Heart left ventricle (tissue), 16 donors: ENCODE data around the gene CHD1L. TPM values are rescaled to one million over a fixed set of nuclear protein-coding genes. Genes with fewer than 3 reads are reported as not detected.

Experiments
- ATAC-seq, 4 donors: fragments of 200-7000 bp; cut with Tn5 transposase; one replicate each; pipeline ENCODE4 v1.9.1; 2020 to 2022; ENCODE audit warnings: moderate library complexity in 4 of 4, mild to moderate bottlenecking in 3 of 4, moderate number of reproducible peaks in 1 of 4
- DNase-seq, 5 donors: peaks; one replicate each; pipeline ENCODE4 v3.0.0-alpha.2; 2020
- H3K27ac ChIP-seq, 12 donors: fragments of 200-600 bp; sonication (generic) in 4 of 12; one replicate each; pipeline versions ENCODE4 v1.5.0 to v1.8.0; 2016 to 2022; ENCODE audit warnings: mild to moderate bottlenecking in 2 of 12
- H3K27me3 ChIP-seq, 9 donors: fragments of 200-600 bp; sonication (generic) in 2 of 9; one replicate each; pipeline versions ENCODE4 v1.5.1 to v1.8.0; 2016 to 2022; ENCODE audit warnings: mild to moderate bottlenecking in 3 of 9
- H3K36me3 ChIP-seq, 9 donors: fragments of 200-600 bp; sonication (generic) in 2 of 9; one replicate each; pipeline versions ENCODE4 v1.5.0 to v1.8.0; 2018 to 2022; ENCODE audit warnings: mild to moderate bottlenecking in 2 of 9
- H3K4me1 ChIP-seq, 12 donors: fragments of 200-600 bp; sonication (generic) in 4 of 12; one replicate each; pipeline versions ENCODE4 v1.5.0 to v1.8.0; 2016 to 2022; ENCODE audit warnings: mild to moderate bottlenecking in 3 of 12
- H3K4me3 ChIP-seq, 12 donors: fragments of 200-600 bp; sonication (generic) in 4 of 12; one replicate each; pipeline versions ENCODE4 v1.5.0 to v1.8.0; 2017 to 2022; ENCODE audit warnings: mild to moderate bottlenecking in 9 of 12, moderate library complexity in 4 of 12
- H3K9me3 ChIP-seq, 12 donors: fragments of 200-600 bp; sonication (generic) in 4 of 12; one replicate each; pipeline versions ENCODE4 v1.5.0 to v1.8.0; 2016 to 2022; ENCODE audit warnings: mild to moderate bottlenecking in 1 of 12
- POLR2A ChIP-seq, 2 donors: fragments of 450-650 bp; IDR thresholded peaks; one replicate each; pipeline ENCODE4 v1.6.1; 2017; ENCODE audit warnings: antibody characterized with exemption in 2 of 2, mild to moderate bottlenecking in 2 of 2, moderate library complexity in 2 of 2
- WGBS, 4 donors: extraction: QIAGEN DNeasy Blood & Tissue Kit in 2 of 4; methylation state at CpG; one replicate each; pipeline versions ENCODE4 v1.1.5 to v1.1.7; 2013 to 2018; 5-methylcytosine and 5-hydroxymethylcytosine counted together
- intact Hi-C, 10 donors: fragments of 100-400 bp; cut with DNase I; formaldehyde crosslinking; loops; one replicate each; pipeline versions ENCODE4 v1.11.1 to v1.14.2; 2022
- polyA plus RNA-seq, 2 donors: library from polyadenylated mRNA; stranded (reverse); fragments of 200-250 nt; gene quantifications; one replicate each; pipeline ENCODE4 v1.2.3, GENCODE V29; 2013
- total RNA-seq, 9 donors: library from RNA; depleted of rRNA in 2 of 9; stranded (reverse); fragments of >200 nt in 2 of 9; fragmentation: NEBNext Ultra II Directional in 3 of 9; extraction: Animal tissue kit (Norgen Biotek cat#: 25700) in 3 of 9; gene quantifications; one replicate each; pipeline versions ENCODE4 v1.1.0 to v1.2.4, GENCODE V29; 2016 to 2023
- TF ChIP-seq, protein P1 (sequence below), 12 donors: fragments of 200-600 bp; sonication (generic) in 4 of 12; IDR thresholded peaks; one replicate each; pipeline versions ENCODE4 v1.5.0 to v1.8.0; 2018 to 2022; ENCODE audit warnings: antibody characterized with exemption in 12 of 12, mild to moderate bottlenecking in 5 of 12
- donor health status: ischemic (EF 13 %, LVEDD 7.1; RV severe dilation, severe dysfunction).
- donor health status: healthy with polysubstance abuse.
- donor health status: DM: no; HTN: yes; CAD: no.
- donor health status: DM: no; HTN: no; CAD: no.
- donor health status: ischemic (EF 25% LVEDD 6.9; RV normal size, moderate dysfunction).
- donor health status: ischemic (EF 25% LVEDD 5.7; RV mildly dilated, moderate dysfunction).
- donor health status: healthy.
- donor health status: DM: yes; HTN: yes; CAD: no.
- donor health status: ischemic (EF 35%, LVEDD 5.7; RV mildly dilated, moderate dysfunction).
- donor health status: nonischemic (EF 11% LVEDD 7.7; RV severe dilation, severe dysfunction).
- donor health status: DM: yes; HTN: yes; CAD: no.
- donor health status: PGD.
- donor health status: ischemic (EF 29% LVEDD 5.4; RV normal size, mild dysfunction).
- donor health status: nonischemic (EF 23%, LVEDD 6.1; RV moderate dilation, normal function).

The CHD1L gene
- total and polyA plus RNA-seq, 11 donors = 5.8 to 17.7 (median 8.1) TPM

DNA sequence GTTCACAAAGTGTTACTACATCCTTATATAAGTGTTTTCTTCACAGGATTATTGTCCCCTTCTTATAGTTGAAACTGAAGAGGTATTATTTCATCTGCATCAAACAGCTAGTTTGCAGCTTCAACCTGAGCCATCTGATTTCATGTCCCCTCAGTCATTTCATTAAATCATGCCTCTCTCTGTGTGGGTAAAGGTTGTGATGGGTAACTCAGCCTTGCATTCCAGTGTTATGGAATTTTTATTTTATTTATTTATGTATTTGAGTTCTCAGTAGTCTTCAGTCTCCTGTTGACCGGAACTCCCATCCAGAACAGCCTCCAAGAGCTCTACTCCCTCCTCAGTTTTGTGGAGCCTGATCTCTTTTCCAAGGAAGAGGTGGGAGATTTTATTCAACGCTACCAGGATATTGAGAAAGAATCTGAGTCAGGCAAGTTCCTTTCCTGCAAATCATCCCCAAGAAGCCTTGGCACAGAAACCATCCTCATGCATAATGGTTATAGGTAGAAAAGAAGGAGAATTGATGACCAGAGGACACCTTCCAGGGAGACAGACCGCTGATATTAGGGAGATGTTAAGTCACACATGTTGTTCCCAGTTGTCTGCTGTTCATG is 21.8 kb downstream of the CHD1L start:
- Histone ChIP-seq H3K4me3 (no peak overlapping the region), H3K4me1 (no peaks in the 10 kb centered on the region), H3K27ac (no peak overlapping the region), H3K9me3 (no peaks in the 10 kb centered on the region), H3K27me3 (no peaks in the 10 kb centered on the region), H3K36me3 (peaks cover 0 to 100% (median 90%) of the 10 kb centered on the region in 9 donors)
- no peak for TF ChIP-seq POLR2A (IDR thresholded peaks at IDR 0.05)
- TF ChIP-seq, protein P1, sequence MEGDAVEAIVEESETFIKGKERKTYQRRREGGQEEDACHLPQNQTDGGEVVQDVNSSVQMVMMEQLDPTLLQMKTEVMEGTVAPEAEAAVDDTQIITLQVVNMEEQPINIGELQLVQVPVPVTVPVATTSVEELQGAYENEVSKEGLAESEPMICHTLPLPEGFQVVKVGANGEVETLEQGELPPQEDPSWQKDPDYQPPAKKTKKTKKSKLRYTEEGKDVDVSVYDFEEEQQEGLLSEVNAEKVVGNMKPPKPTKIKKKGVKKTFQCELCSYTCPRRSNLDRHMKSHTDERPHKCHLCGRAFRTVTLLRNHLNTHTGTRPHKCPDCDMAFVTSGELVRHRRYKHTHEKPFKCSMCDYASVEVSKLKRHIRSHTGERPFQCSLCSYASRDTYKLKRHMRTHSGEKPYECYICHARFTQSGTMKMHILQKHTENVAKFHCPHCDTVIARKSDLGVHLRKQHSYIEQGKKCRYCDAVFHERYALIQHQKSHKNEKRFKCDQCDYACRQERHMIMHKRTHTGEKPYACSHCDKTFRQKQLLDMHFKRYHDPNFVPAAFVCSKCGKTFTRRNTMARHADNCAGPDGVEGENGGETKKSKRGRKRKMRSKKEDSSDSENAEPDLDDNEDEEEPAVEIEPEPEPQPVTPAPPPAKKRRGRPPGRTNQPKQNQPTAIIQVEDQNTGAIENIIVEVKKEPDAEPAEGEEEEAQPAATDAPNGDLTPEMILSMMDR (IDR thresholded peaks at IDR 0.05) = no peak
- DNase-seq = no peak
- 78 to 86% (median 84%) methylated on average over 3 of the region's 3 CpGs for WGBS, 4 donors
- intact Hi-C loops = no loop called here
- ATAC-seq = no peak

- H3K36me3 ChIP-seq = peaks cover 0 to 96% (median 81%) of the 10 kb centered on the region in 9 donors
- ATAC-seq (no peak), DNase-seq (no peak)
- TF ChIP-seq, protein P1 (IDR thresholded peaks at IDR 0.05) = no peak
- TF ChIP-seq POLR2A (IDR thresholded peaks at IDR 0.05) = no peak
- intact Hi-C loops = no loop called here
- 92 to 95% (median 95%) methylated on average over 5 of the region's 5 CpGs for whole genome bisulfite sequencing, 4 donors
- no peaks in the 10 kb centered on the region for H3K27me3 ChIP-seq
- H3K4me3 ChIP-seq = no peak overlapping the region
- H3K4me1 ChIP-seq = no peaks in the 10 kb centered on the region
- H3K27ac ChIP-seq = no peak overlapping the region
- no peaks in the 10 kb centered on the region for H3K9me3 ChIP-seq
Measured at GRCh38 chr1:147266381-147266780, 23.9 kb downstream of the CHD1L start.

DNA sequence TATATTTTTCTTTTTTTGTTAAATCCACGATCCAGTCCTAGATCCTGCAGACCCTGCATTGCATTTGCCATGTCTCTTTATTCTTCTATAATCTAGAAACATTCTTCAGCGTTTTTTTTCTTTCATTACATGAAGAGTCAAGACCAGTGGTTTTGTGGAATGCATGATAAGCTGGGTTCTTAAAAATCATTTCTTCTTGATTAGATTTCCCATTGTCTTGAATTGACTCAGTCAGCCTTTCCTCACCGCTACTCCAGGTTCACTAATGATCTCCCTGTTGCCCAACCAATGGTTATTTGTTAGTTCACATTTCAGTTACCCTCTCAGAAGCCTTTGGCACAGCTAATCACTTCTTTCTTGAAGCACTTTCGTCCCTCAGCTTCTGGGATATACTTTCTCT is 25.2 kb downstream of the CHD1L start:
- Histone ChIP-seq H3K27me3 (no peaks in the 10 kb centered on the region), H3K36me3 (peaks cover 0 to 97% (median 85%) of the 10 kb centered on the region in 9 donors), H3K9me3 (no peaks in the 10 kb centered on the region), H3K4me3 (no peak overlapping the region), H3K27ac (no peak overlapping the region), H3K4me1 (no peaks in the 10 kb centered on the region)
- DNase-seq = no peak
- WGBS, 4 donors = 95 to 96% (median 95%) methylated on average over 4 of the region's 4 CpGs
- intact Hi-C loops = no loop called here
- TF ChIP-seq POLR2A (IDR thresholded peaks at IDR 0.05) = no peak
- TF ChIP-seq, protein P1 (IDR thresholded peaks at IDR 0.05) = no peak
- no peak for ATAC-seq

DNA sequence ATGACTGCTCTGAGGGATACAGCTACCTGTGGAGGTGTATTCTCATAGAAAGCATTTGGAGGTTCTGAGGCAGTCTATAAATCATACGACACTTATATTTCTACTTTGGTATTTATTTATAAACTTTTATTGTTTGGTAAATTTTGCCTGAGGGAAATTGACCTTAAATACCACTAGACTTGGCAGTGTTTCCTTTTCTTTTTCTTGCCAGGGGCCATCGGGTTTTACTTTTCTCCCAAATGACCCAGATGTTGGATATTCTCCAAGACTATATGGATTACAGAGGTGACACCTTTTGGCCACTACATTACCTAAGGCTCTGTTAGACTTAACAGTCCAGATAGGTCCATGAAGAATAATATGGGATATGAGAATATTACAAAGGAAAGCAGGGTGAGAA is 28.2 kb downstream of the CHD1L start:
- Histone ChIP-seq H3K27me3 (no peaks in the 10 kb centered on the region), H3K9me3 (no peaks in the 10 kb centered on the region), H3K36me3 (peaks cover 0 to 84% (median 68%) of the 10 kb centered on the region in 9 donors), H3K27ac (no peak overlapping the region), H3K4me1 (peaks cover 0 to 16% (median 6%) of the 10 kb centered on the region in 12 donors), H3K4me3 (no peak overlapping the region)
- intact Hi-C loops = loop anchor here (5.0 to 10.0 kb wide), 10 partner anchors 114 to 624 kb away; no protein-coding TSS in a partner anchor
- DNase-seq (no peak), ATAC-seq (no peak)
- 51 to 58% (median 57%) methylated on average over 2 of the region's 2 CpGs for WGBS, 4 donors
- TF ChIP-seq POLR2A (IDR thresholded peaks at IDR 0.05) = no peak
- TF ChIP-seq, protein P1 (IDR thresholded peaks at IDR 0.05) = no peak
